Gastroesophageal sphincter (tissue), 3 donors: Measurements from ENCODE around the gene GSTA4.

Experiments used
- CTCF ChIP-seq, 4 experiments: fragments of 200-600 bp in 2 of 4; fragments of 450-650 bp in 2 of 4; sonication (generic) in 1 of 4; IDR thresholded peaks; one replicate each; pipeline ENCODE4 v1.5.1; 2017 to 2019; ENCODE audit warnings: antibody characterized with exemption in 4 of 4, mild to moderate bottlenecking in 2 of 4, moderate library complexity in 2 of 4
- EP300 ChIP-seq: sonication (generic); formaldehyde crosslinking; IDR thresholded peaks from one replicate; pipeline ENCODE4 v1.6.1; 2017; ENCODE audit warnings: antibody characterized with exemption, mild to moderate bottlenecking
- POLR2A ChIP-seq, 2 donors: fragments of 450-650 bp; IDR thresholded peaks; one replicate each; pipeline ENCODE4 v1.6.1; 2017; ENCODE audit warnings: antibody characterized with exemption in 2 of 2, mild to moderate bottlenecking in 2 of 2, moderate library complexity in 1 of 2
- POLR2AphosphoS5 ChIP-seq: sonication (generic); formaldehyde crosslinking; IDR thresholded peaks from one replicate; pipeline ENCODE4 v1.6.1; 2017; ENCODE audit warnings: antibody characterized with exemption

DNA sequence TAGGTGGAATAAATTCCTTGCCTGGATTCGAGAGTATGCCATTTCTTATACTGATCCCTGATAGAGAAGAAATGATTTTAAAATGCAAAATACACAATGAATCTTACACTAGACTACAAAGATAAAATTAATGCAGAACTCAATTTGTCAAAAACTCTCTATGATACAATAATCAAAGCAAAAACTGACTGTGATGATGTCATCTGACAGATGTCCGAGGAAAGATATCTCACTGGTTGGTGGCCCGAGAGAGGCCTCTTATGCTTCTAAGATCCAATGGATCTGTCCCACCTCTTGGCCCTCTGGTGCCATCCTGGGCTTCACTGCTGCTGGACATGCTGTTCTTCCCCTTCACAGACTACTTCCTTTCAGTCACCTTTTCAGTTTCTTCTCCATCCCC is 14.4 kb upstream of the GSTA4 start:
- TF ChIP-seq CTCF (IDR thresholded peaks at IDR 0.05) (no peak), POLR2A (IDR thresholded peaks at IDR 0.05) (no peak), EP300 (no peak), POLR2AphosphoS5 (no peak)
